Activated T-helper 17 cell treated with anti-CD3 and anti-CD28 coated beads, Interleukin-2, amount 50 U/mL, for 72 hours (primary cell): Measurements from ENCODE around the gene CUTA. TPM values are rescaled to one million over a fixed set of nuclear protein-coding genes. Genes with fewer than 3 reads are reported as not detected.

ENCODE experiments used
- ATAC-seq: fragments of 150-1000 bp; cut with Tn5 transposase; replicated peaks from 2 replicates; pipeline ENCODE4 v1.10.0; 2021; ENCODE audit warnings: mild to moderate bottlenecking, moderate library complexity
- H3K27ac Mint-ChIP-seq: one replicate; pipeline ENCODE4 v1.8.0; 2022; ENCODE audit warnings: mixed read lengths
- H3K27me3 Mint-ChIP-seq: one replicate; pipeline ENCODE4 v1.8.0; 2022; ENCODE audit warnings: mixed read lengths
- H3K36me3 Mint-ChIP-seq: one replicate; pipeline ENCODE4 v1.8.0; 2022; ENCODE audit warnings: low read depth, mild to moderate bottlenecking, mixed read lengths
- H3K4me1 Mint-ChIP-seq: one replicate; pipeline ENCODE4 v1.8.0; 2022; ENCODE audit warnings: mixed read lengths
- H3K4me3 Mint-ChIP-seq: one replicate; pipeline ENCODE4 v1.8.0; 2022; ENCODE audit warnings: mild to moderate bottlenecking, mixed read lengths
- H3K9me3 Mint-ChIP-seq: one replicate; pipeline ENCODE4 v1.8.0; 2022; ENCODE audit warnings: mixed read lengths
- total RNA-seq, 2 donors: library from RNA; stranded (reverse); gene quantifications; one replicate each; pipeline ENCODE4 v1.2.3, GENCODE V29; 2022

The CUTA gene
- total RNA-seq, 2 donors from 2014 or later, result 163 to 248 TPM

DNA sequence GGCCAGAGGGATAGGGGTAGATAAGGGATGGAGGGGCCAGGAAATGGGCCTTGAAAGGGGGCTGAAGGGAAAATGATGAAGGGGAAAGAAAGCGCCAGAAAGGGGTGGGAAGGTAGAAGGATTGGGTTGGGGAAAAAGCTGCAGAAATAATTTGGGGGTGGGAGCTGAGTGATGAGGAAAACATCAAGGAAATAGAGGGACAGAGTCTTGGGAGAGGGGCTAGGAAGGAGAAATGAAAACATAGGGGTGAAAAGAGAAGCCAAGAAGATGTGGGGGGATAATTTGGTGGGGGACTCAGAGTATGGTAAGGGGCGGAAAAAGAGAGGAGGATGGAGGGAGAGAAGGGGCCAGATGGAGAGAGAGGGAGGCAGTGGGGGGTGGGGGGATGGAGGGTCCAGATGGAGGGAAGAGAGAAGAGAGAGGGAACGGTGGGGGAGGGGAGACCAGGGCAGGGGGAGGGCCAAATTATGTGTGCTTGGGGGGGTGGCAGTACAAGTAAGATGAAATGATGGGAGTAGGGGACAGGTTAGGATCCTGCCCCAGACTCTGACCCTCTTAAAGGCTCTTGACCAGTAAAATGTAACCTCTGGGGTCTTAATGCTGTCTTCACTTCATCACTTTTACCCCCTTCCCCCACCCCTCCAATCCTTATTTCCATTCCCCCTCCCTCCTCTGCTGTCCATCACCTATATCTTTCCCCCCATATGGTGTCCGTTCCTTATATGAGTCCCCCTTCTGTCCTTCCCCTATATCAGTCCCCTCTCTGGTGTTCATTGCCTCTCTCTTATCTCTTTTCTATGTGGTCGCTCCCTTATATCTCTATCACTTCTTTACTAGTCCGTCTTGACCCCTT lies 2.8 kb upstream of the CUTA start:
- Mint-ChIP-seq H3K27me3 (no peaks in the 10 kb centered on the region), H3K36me3 (peaks cover 62% of the 10 kb centered on the region), H3K27ac (peak overlapping the region; percentile 46), H3K4me3 (peak overlapping the region; percentile 96), H3K9me3 (no peaks in the 10 kb centered on the region), H3K4me1 (peaks cover 60% of the 10 kb centered on the region)
- no peak for ATAC-seq

DNA sequence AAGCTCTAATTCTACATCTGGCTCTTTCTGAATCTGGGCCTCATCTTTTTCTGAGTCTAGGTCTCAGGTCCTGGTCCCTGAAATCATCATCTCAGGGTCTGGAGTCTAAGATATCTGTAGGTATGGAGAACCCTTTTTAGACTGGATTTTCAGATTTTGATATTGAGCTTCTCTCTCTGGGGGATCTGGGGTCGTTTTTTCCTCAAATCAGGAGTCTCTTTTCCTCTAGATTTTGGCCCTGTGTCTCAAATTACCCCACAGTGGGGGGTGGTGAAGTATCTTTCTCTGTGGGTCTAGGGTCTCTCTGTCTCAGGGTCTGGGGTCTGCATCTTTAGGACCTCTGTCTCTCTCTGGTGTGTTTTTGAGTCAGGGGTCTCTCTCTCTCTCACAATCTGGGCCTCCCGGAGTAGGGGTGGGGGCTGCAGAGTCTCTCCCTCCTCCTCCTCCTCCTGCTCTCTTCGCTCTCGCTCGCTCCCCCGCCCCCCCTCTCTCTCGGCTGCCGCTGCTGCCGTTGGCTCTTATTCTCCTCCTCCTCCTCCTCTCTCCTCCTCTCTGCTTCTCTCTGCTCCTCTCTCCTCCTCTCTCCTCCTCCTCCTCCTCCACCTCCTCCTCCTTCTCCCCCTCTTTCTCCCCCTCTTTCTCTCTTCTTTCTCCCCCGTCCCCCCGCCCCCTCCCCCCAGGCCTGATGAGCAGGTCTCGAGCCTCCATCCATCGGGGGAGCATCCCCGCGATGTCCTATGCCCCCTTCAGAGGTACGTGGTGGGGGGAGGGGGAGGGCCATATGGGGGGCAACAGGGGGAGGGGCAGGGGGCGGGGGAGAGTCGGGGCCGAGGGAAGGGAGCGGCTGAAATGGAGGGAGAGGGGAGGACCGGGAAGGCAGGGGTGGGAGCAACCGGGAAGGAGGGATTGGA lies 1.9 kb upstream of the CUTA start, which contains the start of gene SYNGAP1:
TSS of gene SYNGAP1 (plus strand) at position 486 of the 911 bp plus-strand sequence. CDS start at position 686, 200 bp downstream.
- no peak for ATAC-seq
- peaks cover 62% of the 10 kb centered on the region for H3K36me3 Mint-ChIP-seq
- no peaks in the 10 kb centered on the region for H3K9me3 Mint-ChIP-seq
- peaks cover 62% of the 10 kb centered on the region for H3K4me1 Mint-ChIP-seq
- peak within 1 kb of the TSS; percentile 96 for H3K4me3 Mint-ChIP-seq
- H3K27ac Mint-ChIP-seq, result peak within 1 kb of the TSS; percentile 97
- H3K27me3 Mint-ChIP-seq, result no peaks in the 10 kb centered on the region

DNA sequence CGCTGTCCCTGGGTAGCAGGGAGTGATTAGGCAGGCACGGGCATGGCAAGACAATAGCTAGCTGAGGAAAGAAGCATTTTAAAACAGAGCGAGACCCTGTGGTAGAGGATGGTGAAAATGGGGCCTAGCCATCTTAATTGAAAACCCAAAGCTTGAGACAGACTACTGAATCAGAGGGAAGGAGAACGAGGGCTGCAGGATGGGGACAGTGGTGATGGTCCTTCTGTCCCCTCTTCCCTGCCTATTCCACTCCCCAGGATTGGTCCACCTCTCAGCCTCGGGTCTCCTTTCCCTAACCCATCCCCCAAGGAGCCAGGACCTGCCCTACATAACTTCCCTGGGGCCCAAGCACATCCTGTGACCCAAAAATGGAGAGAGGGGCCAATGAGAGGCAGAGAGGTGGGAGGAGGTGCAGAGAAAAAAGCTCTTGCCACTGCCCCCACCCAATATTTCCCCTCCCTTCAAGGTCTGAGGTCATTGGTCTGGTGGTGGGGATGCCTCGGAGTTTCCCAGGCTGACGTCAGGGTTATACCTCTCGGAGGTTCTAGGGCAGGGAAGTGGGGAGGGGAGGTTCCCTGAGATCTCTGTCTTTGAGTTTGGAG lies 884 bp upstream of the CUTA start:
- H3K4me3 Mint-ChIP-seq, result peak overlapping the region; percentile 96
- no peaks in the 10 kb centered on the region for H3K27me3 Mint-ChIP-seq
- H3K27ac Mint-ChIP-seq, result peak overlapping the region; percentile 97
- H3K4me1 Mint-ChIP-seq, result peaks cover 60% of the 10 kb centered on the region
- no peaks in the 10 kb centered on the region for H3K9me3 Mint-ChIP-seq
- peak; percentile 25 for ATAC-seq
- H3K36me3 Mint-ChIP-seq, result peaks cover 62% of the 10 kb centered on the region

DNA sequence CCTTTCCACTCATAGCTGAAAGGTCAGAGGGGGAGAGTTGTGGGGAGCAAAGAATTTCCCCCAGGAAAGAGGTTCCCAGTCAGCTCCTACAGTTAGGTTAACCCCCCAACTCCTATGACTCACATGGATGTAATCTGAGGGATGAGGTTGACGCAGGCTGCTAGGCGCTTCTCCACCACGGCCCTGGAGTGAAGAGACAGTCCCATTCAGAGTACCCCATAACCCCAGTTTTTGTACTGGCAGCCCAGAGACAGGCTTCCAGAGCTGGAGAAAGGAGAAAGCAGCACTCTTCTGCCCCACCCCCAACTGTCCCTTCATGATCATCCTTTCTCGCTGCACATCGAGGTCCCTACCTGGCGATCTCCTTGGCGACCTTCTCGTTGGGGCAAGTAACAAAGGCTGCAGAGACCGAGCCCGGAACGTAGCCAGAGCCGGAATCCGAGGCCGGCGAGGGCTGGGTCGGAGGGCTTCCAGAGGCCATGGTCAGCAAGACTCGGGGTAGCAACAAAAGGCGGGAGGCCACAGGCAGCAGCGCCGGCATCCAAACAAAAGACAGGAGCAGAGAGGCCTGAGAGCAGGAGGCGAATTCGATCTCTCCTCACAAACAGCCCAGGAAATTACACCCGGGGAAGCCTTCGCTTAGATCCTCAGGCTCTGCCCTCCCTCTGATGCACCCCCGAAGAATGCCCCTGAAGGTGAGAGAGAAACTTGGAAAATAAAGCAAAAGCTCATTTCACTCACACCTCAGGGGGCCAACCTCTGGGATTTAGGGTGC lies 592 bp downstream of the CUTA start:
- peak; percentile 33 for ATAC-seq
- Mint-ChIP-seq H3K27me3 (no peaks in the 10 kb centered on the region), H3K27ac (peak overlapping the region; percentile 97), H3K4me3 (peak overlapping the region; percentile 96), H3K4me1 (peaks cover 60% of the 10 kb centered on the region), H3K36me3 (peaks cover 68% of the 10 kb centered on the region), H3K9me3 (no peaks in the 10 kb centered on the region)

DNA sequence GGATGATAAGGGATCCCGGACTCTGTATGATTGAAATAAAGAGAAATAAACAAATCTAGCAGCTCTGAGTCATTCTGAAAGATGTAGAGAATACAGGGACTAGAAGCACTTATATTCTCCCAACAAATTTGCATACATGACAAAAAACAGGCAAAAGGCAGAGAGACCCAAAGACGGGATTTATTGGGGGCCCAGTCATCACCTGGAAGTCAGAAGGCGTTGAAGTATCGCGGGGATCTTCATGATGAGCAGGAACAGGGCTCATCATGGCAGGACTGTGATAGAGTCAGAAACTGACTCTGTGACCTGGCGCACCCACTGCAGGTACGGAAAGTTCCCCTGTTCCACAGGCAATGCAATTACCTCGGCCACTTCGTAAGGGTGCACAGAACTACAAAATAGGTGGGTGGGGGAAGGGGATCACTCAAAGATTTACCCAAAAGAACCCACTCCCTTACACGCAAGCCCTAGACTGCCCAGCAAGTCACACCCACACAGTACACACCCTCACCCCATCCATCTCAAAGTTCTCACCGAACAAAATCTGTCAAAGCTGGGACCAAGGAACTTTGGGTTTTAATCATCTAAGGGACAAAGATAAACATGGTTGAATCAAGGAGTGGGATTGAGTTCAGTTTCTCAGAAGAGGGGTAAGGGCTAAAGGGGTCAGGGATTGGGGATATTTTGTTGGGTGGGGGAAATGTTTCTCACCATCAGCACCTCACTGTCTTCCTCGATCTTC lies 1.4 kb downstream of the CUTA start:
- Mint-ChIP-seq H3K4me1 (peaks cover 53% of the 10 kb centered on the region), H3K27me3 (no peaks in the 10 kb centered on the region), H3K36me3 (peaks cover 75% of the 10 kb centered on the region), H3K4me3 (peak overlapping the region; percentile 96), H3K27ac (peak overlapping the region; percentile 97), H3K9me3 (no peaks in the 10 kb centered on the region)
- peak; percentile 42 for ATAC-seq

DNA sequence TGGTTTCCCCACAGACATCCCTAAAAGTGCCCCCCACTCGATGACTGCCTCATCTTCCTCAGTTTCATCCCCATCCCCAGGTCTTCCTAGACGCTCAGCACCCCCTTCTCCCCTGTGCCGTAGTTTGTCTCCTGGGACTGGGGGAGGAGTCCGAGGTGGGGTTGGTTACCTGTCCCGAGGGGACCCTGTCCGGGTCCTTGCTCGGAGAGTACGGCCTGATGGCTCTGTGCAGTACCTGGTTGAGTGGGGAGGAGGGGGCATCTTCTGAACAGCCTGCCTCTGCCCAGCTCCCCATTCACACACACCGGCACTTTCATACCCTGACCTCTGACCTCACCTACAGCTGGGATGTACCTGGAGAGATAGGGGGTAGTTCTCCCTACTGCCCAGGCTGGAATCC lies 2.1 kb downstream of the CUTA start:
- Mint-ChIP-seq H3K27me3 (no peaks in the 10 kb centered on the region), H3K4me1 (peaks cover 45% of the 10 kb centered on the region), H3K27ac (peak overlapping the region; percentile 97), H3K9me3 (no peaks in the 10 kb centered on the region), H3K4me3 (peak overlapping the region; percentile 96), H3K36me3 (peaks cover 80% of the 10 kb centered on the region)
- no peak for ATAC-seq

DNA sequence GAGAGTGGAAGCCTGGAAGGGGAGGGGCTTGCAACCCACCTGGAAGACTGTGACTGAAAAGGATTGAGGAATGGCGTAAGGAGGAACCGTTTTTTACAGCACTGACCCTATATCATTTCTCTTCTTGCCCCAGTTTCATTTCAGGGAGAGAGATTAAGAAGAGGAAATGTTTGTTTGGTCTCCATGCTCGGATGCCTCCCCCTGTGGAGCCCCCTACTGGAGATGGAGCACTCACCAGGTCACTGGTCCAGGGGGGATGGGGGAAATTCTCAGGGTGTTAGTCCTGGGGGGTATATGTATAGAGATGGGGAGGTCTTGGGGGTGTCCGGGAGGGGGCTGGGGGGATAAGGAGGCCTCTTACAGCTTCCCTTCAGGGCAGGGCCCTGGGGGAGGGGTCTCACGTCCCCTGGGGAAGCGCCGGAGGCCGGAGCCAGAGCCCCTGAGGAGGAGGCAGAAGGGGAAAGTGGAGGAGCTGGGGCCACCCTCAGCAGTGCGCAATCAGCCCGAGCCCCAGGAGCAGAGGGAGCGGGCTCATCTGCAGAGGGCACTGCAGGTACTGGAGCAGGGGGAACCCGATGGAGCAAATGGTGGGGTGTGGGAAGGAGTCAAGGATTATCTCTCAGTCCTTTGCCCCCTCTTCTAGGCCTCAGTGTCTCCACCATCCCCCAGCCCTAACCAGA lies 3.2 kb downstream of the CUTA start:
- peak overlapping the region; percentile 96 for H3K4me3 Mint-ChIP-seq
- no peaks in the 10 kb centered on the region for H3K9me3 Mint-ChIP-seq
- no peaks in the 10 kb centered on the region for H3K27me3 Mint-ChIP-seq
- no peak for ATAC-seq
- peaks cover 80% of the 10 kb centered on the region for H3K36me3 Mint-ChIP-seq
- H3K4me1 Mint-ChIP-seq, result peaks cover 49% of the 10 kb centered on the region
- peak overlapping the region; percentile 97 for H3K27ac Mint-ChIP-seq

DNA sequence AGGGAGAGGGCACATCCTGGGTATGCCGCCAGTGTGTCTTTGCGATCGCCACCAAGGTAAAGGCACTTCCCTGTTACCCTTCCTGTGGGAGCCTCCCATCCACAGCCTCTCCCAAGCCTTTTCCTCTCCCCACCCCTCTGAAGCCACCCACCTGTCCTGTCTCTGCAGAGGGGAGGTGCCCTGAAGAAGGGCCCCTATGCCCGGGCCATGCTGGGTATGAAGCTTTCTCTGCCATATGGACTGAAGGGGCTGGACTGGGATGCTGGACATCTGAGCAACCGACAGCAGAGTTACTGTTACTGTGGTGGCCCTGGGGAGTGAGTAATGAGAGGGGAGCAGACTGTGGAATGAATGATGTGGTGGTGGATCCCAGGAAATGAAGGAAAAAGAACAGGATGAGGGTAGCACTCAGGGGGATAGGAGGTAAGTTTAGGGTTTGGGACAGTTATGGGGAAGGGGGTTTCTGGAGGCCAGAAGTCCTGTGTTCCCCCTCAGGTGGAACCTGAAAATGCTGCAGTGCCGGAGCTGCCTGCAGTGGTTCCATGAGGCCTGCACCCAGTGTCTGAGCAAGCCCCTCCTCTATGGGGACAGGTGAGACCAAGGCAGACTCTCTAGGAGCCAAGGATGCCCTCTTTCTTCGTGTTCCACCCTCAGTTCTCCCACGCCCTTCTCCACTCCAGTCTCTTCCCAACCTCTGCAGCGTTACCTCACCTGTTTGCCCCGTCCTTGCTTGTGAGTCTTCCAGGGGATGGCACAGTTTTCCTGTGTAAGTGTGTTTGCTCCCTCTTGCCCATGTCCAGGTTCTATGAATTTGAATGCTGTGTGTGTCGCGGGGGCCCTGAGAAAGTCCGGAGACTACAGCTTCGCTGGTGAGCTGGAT lies 4.4 kb downstream of the CUTA start:
- ATAC-seq, result no peak
- peaks cover 75% of the 10 kb centered on the region for H3K36me3 Mint-ChIP-seq
- H3K4me1 Mint-ChIP-seq, result peaks cover 46% of the 10 kb centered on the region
- peak overlapping the region; percentile 97 for H3K27ac Mint-ChIP-seq
- H3K4me3 Mint-ChIP-seq, result peak overlapping the region; percentile 96
- H3K27me3 Mint-ChIP-seq, result no peaks in the 10 kb centered on the region
- H3K9me3 Mint-ChIP-seq, result no peaks in the 10 kb centered on the region

DNA sequence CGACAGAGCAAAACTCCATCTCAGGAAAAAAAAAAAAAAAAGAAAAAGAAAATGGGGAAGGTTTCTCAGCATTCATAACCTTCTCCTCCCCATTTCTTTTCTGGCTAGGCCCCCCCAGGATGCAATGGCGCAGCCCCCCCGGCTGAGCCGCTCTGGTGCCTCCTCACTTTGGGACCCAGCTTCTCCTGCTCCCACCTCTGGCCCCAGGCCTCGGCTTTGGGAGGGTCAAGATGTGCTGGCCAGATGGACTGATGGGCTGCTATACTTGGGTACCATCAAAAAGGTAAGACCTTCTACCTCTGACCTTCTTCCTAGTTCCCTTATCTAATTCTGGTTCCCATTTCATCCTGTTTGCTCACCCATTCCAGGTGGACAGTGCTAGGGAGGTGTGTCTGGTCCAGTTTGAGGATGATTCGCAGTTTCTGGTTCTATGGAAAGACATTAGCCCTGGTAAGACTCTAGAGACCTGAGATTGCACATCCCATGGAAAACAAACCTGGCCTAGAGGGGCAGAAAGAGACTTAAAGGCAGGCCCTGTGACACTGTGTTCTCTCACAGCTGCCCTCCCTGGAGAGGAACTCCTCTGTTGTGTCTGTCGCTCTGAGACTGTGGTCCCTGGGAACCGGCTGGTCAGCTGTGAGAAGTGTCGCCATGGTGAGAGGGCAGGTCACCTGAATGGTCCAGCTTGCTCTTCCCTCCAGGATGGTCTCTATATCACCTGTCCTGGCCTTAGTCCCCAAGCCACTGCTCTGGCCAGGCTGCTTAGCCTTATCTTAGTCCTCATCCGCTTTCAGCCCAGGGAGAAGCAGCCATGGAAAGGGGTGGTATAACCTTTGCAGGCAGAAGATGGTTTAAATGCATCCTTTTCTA lies 5.5 kb downstream of the CUTA start:
- Mint-ChIP-seq H3K27ac (peak overlapping the region; percentile 78), H3K4me1 (peaks cover 44% of the 10 kb centered on the region), H3K27me3 (no peaks in the 10 kb centered on the region), H3K4me3 (peak overlapping the region; percentile 96), H3K36me3 (peaks cover 75% of the 10 kb centered on the region), H3K9me3 (no peaks in the 10 kb centered on the region)
- ATAC-seq, result no peak

DNA sequence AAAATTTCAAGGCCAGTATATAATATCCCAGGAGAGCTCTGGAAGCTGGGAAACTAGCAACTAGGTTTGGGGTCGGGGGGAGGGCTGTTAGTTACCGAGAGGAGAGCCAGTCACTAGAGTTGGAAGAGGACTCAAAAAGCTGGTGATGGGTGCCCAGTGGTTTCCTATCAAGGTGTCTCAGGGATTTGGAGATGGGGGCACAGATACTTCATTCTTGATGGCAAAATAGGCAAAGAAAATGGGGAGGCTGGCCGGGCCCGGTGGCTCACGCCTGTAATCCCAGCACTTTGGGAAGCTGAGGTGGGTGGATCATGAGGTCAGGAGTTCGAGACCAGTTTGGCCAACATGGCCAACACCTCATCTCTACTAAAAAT lies 6.3 kb downstream of the CUTA start:
- H3K4me1 Mint-ChIP-seq, result peaks cover 44% of the 10 kb centered on the region
- no peaks in the 10 kb centered on the region for H3K27me3 Mint-ChIP-seq
- ATAC-seq, result no peak
- peak overlapping the region; percentile 96 for H3K4me3 Mint-ChIP-seq
- peak overlapping the region; percentile 66 for H3K27ac Mint-ChIP-seq
- H3K36me3 Mint-ChIP-seq, result peaks cover 75% of the 10 kb centered on the region
- H3K9me3 Mint-ChIP-seq, result no peaks in the 10 kb centered on the region
